Myocyte (in vitro differentiated cells): ENCODE data around the gene SP110. TPM values are rescaled to one million over a fixed set of nuclear protein-coding genes. Genes with fewer than 3 reads are reported as not detected.

Source experiments
- DNase-seq: peaks from one replicate; pipeline ENCODE4 v3.0.0-alpha.2; 2012; ENCODE audit warnings: low read depth
- total RNA-seq: library from RNA; depleted of rRNA; stranded (reverse); fragments of >200 nt; gene quantifications from 2 replicates; pipeline ENCODE4 v1.2.3, GENCODE V29; 2014

Gene SP110
- total RNA-seq, 1 donor from 2014 or later = 15.1 TPM

DNA sequence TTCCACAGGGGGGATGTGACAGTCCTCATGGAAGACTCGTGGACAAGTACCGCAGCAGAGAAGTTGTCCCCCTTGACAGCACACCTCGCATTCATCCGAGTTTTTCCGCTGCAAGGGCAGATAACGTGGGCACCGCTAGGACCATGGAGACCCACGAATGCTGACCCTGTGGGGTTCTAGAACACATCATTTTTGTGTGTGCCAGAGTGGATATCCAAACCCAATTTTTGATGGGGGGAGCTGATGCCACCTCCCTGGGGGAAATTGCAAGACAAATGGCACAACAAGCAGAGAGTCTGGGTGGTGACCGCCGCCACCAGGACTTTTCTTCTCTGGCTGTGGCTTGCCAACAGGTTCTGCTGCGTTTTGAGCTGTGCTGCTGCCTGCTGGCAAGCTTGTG lies 46.9 kb downstream of the SP110 start:
- DNase-seq = no peak

DNA sequence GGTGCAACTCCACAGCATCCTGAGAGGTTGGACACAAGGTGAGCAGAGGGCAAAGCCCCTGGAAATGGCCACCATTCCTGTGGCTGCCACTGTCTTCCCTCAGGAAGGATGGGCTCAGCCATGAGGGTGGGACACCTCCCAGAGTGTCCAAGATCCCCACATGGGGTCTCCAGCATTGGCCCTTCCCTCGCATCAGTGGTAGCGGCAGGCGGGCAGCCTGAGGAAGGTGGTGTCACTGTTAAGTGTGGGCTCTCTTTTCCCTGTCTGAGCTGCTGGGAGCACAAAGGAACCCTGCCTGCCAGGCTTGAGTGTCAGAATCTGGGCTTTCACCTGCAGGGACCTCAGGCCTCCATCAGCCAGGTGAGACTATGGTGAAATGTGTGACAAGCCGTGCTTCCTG lies 47.6 kb downstream of the SP110 start:
- no peak for DNase-seq

DNA sequence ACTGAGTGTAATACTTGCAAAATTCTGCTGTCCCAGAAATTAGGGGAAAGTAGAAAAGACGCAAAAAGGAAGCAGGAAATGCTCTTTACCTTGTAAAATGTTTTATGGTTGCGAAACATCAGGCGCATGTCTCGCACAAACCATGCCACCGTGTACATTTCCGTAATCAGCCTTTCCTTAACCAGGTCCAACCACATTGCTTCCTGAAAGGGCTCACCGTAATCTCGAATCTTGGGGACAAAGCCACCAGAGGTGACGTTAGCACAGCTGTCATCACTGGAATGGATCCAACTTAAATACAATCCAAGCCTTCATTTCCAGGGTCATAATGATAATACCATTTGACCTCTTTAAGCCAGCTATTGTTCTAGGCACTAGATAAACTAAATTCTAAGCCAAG lies 49.3 kb downstream of the SP110 start:
- no peak for DNase-seq

DNA sequence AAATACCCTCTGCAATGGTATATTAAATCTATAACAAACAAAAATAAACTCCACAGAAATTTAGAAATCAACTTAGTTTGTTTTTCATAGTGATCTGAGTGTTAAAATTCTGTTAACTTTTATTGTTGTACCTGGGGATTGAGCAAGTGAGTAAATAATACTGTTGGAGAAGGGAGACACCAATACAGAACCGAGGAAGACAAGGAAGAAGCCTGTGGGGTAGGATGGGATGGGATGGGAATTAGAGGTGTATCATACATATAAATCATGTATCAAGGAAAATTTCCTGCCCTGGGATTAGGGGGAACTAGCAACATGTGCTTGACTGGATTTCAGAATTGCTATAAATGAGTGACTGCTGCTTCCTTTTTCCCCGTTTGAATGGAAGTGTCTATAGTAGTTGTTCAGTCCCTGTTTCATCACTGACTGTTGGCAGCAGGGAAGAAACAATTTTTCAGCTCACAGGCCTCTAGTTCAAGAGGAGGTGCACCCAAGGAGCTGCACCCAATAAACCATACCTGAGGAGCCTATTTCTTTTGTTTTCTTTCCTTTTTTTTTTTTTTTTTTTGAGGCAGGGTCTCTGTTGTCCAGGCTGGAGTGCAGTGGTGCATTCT lies 53.1 kb downstream of the SP110 start:
- no peak for DNase-seq

DNA sequence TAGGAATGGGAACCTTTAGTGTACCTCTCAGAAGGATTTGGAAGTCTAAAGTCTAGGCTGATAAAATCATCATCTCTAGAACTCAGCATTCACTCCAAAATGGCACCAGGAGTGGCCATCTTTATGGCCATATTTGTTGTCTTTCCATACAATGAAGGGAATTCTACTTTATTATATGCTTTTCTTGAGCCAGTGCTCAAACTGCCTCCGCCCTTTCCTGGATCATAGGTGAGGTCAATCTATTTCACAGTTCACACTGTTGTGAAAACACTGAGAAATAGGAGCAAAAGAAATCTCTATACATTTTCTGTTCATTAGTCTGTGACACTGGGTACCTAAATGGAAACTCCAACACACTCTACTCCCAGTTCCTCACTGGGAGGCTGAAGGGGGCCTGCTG lies 55.6 kb downstream of the SP110 start:
- no peak for DNase-seq

DNA sequence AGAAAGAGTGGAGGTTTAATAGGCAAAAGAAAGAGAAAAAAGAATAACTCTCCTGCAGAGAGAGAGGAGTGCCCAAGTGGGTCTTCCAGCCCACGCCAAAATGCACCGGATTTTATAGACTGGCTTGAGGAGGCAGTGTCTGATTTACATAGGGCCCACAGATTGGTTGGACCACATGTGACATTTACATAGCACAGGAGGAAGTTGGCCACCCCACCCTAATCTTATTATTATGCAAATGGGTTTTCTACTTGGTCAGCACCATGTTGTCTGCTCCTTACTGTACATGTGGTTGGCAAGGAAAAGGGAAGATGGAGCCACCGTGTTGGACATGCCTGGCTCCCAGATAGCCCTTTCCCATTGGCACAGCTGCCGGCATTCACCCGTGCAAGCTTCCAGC lies 56.8 kb downstream of the SP110 start:
- no peak for DNase-seq

DNA sequence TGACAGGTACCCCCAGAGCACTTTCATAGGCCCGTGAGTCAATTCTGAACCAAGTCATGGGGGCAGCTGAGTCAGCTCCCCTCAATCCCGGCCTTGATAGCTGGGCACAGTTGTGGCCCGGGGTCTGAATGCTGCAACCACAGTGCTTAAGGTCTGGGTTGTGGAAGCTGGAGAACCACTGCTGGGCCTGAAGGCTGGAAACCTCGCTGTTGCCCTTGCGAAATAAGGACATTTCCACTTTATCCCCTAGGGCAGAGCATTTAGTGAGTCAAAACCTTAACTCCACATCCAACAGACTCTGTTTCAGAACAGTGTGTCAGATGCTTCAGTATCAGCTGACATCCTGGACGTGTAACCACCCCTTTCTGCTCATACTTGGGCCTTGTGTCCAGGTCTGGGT lies 58.6 kb downstream of the SP110 start:
- DNase-seq = peak; percentile 14

DNA sequence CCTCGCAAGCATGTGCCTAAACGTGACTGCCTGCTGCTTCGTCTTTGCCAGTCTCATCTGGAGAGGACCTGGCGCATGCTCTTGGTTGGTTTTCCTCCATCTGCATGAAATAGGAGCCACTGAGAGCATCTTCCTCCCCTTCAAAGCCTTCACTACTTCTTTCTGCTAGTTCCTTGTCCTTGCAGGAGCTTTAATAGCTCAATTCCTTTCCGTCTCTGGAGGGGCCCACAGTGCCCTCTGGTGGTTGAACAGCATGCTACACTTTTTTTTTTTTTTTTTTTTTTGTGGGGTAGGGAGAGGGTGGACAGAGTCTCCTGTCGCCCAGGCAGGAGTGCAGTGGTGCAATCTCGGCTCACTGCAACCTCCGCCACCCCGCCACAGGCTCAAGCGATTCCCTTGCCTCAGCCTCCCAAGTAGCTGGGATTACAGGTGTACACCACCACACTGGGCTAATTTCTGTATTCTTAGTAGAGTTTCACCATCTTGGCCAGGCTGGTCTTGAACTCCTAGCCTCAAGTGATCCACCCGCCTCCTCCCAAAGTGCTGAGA lies 59.6 kb downstream of the SP110 start:
- DNase-seq = peak; percentile 47

DNA sequence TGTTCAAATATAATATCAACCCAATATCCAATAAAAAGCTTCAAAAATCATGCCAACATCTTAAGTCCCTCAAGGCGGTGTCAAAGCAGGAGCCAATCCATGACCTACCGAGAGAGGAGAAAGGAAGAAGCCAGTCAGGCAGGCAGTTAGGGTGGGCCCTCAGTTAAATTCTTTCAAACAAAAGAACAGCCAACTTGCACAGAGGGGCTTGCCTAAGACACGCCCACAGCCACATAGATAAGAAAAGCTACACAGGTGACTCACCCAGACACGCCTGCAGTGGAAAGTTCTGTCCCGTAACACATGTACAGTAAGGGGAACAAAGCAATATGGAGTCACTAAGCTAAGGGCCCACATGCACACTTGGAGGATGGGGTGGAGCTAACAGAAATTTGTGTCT lies 61.3 kb downstream of the SP110 start:
- no peak for DNase-seq

DNA sequence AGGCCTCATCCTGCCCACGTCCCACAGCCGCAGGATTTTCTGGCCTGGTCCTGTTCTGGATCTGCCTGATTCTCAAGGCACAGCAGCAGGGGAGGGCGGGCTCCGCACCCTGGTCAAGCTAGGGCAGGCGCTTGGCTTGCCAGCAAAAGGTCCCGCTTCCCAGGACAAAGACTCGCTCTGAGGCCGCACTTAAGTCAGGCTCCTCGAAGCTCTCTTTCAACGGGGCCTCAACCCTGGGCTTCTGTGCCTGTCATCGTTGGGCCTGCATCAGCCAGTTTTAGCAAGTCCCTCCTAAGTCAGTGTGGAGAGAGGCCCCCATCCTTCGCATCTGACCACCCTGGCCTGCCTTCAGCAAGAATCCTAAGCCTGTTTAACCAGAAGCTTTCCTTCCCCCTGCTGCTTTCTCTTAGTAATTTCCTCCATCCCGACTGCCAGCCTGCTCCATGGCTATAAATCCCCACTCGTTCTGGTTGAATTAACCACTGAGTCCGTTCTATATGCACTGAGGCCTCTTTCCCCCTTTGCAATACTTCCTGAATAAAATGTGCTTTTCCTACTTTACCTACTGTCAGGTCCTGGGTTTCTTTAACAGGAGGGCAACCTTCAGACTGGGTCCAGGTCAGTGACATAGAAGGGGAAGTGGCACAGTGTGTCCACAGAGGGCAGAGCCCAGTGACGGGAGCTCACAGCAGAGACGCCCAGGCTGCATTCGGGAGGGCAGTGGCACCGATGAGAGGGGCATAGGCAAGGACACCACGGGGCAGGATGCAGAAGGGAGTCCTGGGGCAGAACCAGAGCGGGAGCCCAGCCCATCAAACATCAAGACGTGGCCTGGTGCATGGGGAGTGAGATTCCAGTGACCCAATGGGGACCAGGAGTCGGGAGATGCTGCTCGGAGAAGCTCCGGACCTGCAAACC lies 62.7 kb downstream of the SP110 start:
- no peak for DNase-seq

DNA sequence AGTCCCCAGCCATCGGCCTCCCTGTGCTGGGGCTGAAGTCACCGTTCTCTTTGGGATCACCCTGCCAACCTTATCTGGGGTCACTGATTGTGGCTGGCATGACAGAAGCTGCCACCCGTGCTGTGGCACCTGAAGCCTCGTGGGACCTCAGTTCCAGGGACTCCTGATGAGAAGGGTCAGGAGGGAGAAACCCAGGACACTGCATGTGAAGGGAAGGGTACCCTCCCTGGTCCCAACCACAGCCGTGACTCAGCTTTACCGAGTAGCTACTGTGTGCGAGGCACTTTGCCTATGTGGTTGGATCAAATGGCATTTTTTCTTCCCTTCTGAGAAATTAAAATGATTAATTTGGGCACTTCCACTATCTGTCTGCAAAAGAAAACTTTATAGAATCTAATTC lies 64.4 kb downstream of the SP110 start:
- no peak for DNase-seq

DNA sequence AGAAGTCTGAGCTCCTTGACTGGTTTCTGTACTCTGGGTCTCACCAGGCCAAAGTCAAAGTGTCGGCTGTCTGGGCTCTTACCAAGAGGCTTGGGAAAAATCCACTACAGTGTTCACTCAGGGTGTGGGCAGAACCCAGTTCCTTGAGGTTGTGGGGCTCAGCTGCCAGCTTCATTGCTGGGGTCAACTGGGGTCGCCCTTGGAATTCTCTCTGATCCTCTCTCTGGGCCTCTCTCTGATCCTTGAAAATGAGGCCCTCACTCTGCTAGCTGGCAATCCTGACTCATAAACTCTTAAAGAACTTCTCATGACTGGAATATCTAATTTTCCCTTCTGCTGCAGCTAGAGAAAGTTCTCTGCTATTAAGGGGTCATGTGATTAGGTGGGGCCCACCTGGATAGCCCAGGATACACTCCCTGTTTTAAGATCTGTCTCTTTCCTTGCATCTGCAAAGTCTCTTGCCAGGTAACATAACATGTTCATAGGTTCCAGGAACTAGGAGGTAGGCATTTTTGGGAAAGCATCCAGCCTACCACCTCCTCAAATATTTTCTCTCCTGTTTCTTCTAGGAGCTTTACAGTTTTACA lies 66.3 kb downstream of the SP110 start:
- peak; percentile 18 for DNase-seq

DNA sequence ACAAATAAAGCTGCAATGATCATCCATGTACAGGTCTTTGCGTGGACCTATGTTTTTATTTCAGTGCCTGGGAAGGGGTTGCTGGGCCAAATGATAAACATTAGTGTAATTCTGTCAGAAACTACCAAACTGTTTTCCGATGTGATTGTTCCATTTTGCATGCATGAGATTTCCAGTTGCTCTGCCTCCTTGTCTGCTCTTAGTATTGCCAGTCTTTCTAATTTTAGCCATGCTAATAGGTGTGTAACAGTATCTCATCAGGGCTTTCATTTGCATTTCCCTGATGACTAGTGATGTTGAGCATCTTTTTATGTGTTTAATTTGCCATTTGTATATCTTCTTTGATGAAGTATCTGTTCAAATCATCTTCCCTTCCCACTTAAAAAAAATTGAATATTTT lies 67.5 kb downstream of the SP110 start:
- no peak for DNase-seq

DNA sequence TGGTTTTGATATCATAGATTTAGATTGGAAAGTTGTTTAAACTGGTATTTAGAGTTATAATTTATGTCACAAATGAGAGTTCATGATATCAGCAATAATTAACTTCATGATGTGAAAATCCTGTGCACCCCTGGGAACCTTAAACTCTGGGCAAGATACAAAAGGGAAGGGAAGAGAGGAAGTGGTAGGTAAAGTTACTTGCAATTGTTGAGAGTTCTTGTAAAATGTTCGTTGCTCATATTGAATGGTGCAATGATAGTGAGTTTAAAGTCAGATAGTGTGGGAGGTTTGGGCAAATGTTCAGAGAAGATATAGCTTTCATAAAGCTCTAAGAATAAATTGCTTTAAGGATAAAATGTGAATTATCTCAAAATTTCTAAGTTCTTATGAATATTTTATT lies 75.4 kb downstream of the SP110 start:
- DNase-seq = no peak

DNA sequence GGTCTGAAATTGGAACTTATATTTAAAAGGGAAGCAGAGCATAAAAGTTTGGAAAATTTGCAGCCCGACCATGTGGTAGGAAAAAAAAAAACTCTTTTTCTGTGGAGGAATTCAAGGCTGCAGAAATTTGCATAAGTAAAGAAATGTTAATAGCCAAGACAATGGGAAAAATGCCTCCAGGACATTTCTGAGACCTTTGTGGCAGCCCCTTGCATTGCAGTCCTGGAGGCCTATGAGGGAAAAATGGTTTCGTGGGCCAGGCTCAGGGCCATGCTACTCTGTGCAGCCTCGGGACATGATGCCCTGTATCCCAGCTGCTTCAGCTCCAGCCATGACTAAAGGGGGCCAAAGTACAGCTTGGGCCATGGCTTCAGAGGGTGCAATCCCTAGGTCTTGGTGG lies 79.1 kb downstream of the SP110 start:
- DNase-seq = no peak

DNA sequence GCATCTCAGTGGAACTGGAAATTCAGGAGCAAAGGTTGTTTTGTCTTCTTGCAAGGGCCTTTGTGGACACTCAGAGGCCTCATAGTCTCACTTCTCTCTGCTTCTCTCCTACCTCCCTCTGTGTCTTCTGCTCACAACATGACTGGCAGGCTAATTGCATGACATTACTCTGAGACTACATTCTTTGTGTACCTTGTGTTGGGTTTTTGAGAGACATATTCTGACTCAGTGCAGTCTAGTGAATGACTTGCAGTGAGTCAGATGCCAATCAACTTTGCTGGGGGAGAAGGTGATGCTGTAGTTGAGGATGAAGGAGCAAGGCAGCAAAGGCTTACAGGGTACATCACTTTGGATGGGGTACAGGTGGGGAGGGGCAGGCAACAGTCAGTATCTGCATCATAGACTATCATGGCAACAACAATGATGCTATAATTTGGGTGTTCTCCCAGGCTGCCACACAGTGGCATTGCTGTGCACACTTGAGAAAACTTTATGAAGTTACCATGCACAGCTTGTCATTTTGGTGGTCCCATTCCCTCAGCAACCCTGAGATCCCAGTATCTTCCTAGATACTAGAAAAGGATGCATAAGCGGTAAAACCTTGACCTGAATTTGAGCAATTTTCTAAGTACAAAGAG lies 81.8 kb downstream of the SP110 start:
- no peak for DNase-seq

DNA sequence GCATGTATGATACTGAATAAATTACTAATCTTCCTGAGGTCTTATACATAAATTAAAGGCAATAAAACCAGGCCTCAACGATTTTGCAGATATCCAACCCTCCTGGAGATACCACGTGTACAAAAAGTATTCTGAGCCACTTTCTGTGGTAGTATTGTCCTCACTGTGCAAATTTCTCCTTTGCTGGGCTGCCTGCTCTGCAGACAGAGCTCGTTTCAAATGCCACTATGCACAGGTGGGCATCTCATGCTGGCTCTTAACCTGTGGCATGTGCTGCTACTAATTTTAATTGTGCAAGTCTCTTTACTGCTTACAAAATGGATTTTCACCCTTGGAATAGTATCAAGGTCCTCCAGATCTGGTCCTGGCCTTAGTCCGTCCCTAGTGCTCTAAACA lies 84.7 kb downstream of the SP110 start:
- DNase-seq = no peak

DNA sequence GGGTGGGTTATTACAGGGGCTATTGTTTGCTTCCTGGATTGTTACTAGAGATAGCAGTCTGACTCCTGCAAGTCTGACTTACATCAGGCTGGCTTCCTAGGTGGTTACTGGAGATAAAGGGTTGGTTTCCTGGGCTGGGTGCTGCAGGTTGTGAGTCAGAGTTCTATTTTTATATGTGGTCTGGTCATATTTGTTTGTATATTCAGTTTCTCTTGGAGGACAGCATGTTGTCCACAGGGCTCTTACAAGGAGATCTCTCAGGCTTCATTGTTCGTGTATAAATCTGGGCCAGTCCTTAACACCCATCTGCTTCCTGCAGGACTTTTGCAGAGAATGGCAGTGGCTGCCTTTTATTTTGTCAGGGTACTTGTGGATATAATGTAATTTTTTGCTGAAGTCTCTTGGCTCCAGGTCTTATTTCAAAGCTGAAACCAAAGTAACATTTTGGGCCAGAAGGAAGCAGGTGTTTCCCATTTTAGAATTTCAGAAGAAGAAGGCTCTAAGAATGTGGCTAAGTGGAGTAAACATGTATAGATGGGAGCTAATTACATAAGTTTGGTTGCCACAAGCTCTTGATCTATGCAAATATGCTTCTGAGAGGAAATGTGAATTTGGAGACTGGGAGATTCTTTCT lies 85.2 kb downstream of the SP110 start:
- DNase-seq = peak; percentile 84

DNA sequence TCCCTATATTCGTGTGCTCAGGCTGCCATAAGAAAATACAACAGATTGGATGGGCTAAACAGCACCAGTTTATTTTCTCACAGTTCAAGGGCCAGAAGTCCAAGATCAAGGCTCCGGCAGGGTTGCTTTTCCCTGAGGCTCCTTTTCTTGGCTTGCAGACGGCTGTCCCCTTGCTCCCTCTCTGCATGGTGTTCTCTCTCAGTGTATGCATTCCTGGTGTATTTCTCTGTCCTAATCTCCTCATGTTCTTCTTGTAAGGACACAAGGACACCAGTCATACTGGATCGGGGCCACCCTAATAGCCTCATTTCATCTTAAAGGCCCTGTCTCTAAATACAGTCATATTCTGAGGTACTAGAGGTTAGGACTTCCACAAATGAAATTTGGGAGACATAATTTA lies 88.4 kb downstream of the SP110 start:
- DNase-seq = no peak

DNA sequence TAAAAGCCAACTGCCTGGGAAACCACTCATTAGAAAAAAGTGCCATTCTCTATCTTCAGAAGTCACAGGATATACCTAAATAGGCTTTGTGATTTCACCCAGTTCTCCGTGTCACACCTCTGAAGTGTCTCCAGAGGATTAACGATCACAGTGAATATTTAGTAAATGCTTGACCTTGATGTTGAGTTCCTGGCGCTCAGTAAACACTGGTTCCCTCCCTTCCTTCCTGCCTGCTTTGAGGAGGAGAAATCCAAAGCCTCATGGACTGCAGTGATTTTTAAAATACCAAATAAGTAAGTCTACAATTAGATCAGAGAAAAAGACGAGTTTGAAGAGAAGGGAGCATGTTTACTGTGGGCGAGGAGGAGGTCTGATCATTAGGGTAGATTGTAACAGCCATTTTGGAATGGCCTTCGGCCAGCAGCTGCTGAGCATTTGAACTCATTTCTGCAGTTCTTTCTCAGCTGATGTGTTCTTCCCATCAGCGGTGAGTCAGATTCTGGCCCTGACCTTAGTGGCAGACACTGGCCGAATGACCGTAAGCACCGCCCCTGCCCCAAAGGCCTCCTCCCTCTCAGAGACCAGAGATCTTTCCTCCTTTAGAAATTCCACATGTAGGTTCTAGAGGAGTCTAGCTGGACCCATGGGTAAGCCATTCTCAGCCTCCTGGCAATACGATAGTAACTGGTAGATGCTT lies 89.0 kb downstream of the SP110 start:
- peak; percentile 36 for DNase-seq

DNA sequence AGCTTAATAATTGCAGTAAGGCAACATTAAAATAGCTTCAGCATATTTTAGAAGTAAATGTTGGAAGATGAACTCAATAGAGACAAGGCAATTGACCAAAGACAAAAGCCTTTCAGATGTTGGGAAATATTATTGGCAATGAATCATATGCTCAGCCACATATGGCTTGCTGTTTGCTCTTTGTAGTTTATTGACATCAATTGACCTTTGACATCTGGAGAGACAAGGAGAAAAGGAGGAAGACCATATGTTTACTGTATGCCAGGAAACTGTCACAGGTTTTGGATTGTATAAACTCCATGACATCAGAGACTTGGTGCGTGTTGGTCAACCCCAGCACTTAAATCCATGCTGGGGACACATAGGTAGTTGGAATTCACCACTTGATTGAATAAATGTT lies 90.4 kb downstream of the SP110 start:
- DNase-seq = no peak
